WTC11 (cell line): Measurements from ENCODE around the gene TRAF7.

Experiments used
- FOXJ3 ChIP-seq: sonication (generic); formaldehyde crosslinking; IDR thresholded peaks from 2 replicates; pipeline ENCODE4 v1.9.0; 2021; ENCODE audit warnings: missing genetic modification reagents, mild to moderate bottlenecking, borderline replicate concordance
- TF ChIP-seq, protein P1 (sequence below): fragments of 200-600 bp; IDR thresholded peaks from 2 replicates; pipeline ENCODE4 v1.8.0; 2022; ENCODE audit warnings: antibody characterized with exemption

DNA sequence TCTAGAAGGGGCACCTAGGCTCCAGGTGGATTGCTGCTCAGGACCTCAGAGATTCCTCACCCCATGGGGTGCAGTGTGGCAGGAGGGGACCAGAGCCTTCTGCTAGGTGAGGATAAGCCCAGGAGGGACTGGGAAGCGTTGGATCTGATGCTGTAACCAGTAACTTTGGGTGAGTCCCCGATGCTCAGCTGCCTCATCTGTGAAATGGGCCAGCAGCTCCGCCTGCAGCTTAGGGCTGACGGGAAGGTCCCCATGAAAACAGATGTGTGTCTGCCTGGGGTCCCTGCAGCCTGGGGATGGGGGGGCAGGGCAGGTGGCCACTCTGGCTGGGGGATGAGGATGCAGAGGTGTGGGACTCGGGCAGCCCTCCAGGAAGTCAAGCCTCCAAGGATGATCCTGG is 43.5 kb downstream of the TRAF7 start:
- TF ChIP-seq, protein P1, sequence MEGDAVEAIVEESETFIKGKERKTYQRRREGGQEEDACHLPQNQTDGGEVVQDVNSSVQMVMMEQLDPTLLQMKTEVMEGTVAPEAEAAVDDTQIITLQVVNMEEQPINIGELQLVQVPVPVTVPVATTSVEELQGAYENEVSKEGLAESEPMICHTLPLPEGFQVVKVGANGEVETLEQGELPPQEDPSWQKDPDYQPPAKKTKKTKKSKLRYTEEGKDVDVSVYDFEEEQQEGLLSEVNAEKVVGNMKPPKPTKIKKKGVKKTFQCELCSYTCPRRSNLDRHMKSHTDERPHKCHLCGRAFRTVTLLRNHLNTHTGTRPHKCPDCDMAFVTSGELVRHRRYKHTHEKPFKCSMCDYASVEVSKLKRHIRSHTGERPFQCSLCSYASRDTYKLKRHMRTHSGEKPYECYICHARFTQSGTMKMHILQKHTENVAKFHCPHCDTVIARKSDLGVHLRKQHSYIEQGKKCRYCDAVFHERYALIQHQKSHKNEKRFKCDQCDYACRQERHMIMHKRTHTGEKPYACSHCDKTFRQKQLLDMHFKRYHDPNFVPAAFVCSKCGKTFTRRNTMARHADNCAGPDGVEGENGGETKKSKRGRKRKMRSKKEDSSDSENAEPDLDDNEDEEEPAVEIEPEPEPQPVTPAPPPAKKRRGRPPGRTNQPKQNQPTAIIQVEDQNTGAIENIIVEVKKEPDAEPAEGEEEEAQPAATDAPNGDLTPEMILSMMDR: no peak
- TF ChIP-seq FOXJ3 (CRISPR knock-in tag): no peak
